Thyroid gland (tissue), 4 donors: ENCODE data around the gene CPLX1.

ENCODE experiments used
- POLR2A ChIP-seq, 2 donors: fragments of 450-650 bp; IDR thresholded peaks; one replicate each; pipeline ENCODE4 v1.6.1; 2017; ENCODE audit warnings: antibody characterized with exemption in 2 of 2, mild to moderate bottlenecking in 2 of 2, moderate library complexity in 1 of 2
- TF ChIP-seq, protein P1 (sequence below), 6 experiments: fragments of 200-600 bp in 3 of 6; fragments of 450-650 bp in 3 of 6; sonication (generic) in 3 of 6; IDR thresholded peaks; one replicate each; pipeline ENCODE4 v1.5.1; 2016 to 2019; ENCODE audit warnings: antibody characterized with exemption in 6 of 6, mild to moderate bottlenecking in 2 of 6, inconsistent platforms in 1 of 6, moderate library complexity in 1 of 6

DNA sequence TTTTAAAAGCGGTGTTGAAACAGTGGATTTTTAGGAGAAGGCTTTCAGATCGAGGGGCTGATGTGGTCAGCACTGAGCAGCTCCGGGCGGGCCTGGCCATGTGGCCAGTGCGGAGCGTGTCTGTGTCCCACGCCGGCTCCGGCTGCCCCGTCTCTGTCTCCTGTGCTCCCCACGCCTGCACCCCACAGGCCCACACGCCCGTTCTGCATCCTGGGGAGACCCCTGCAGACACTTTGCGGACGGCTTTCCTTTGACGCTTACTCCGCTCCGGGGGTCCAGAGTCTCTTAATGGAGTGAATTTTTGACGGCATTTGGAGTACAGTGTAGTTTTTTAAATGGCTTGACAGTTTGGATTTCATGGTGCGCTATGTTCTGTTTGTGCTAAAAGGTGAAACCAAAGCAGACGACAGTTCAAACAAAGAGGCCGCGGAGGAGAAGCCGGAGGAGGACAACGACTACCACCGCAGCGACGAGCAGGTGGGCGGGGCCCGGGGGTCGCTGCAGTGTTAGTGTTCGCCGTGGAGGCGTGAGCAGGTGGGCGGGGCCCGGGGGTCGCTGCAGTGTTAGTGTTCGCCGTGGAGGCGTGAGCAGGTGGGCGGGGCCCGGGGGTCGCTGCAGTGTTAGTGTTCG is 81.6 kb downstream of the CPLX1 start:
- TF ChIP-seq, protein P1, sequence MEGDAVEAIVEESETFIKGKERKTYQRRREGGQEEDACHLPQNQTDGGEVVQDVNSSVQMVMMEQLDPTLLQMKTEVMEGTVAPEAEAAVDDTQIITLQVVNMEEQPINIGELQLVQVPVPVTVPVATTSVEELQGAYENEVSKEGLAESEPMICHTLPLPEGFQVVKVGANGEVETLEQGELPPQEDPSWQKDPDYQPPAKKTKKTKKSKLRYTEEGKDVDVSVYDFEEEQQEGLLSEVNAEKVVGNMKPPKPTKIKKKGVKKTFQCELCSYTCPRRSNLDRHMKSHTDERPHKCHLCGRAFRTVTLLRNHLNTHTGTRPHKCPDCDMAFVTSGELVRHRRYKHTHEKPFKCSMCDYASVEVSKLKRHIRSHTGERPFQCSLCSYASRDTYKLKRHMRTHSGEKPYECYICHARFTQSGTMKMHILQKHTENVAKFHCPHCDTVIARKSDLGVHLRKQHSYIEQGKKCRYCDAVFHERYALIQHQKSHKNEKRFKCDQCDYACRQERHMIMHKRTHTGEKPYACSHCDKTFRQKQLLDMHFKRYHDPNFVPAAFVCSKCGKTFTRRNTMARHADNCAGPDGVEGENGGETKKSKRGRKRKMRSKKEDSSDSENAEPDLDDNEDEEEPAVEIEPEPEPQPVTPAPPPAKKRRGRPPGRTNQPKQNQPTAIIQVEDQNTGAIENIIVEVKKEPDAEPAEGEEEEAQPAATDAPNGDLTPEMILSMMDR (IDR thresholded peaks at IDR 0.05): no peak
- no peak for TF ChIP-seq POLR2A (IDR thresholded peaks at IDR 0.05)
